ENCODE measurements around the gene ORC3.
A peak's percentile ranks its signal among the peaks of the same experiment; 100 is the strongest.
"Not testable (repeated sequence)": the region's sequence is repeated elsewhere in the genome, so short reads cannot be mapped to it uniquely, and the experiment has no call there.

ORC3 gene

GRCh38 chr6:87683890-87684289 lies 94.0 kb downstream of the ORC3 start:
- TF ChIP-seq POLR2A (IDR thresholded peaks at IDR 0.05; ENCODE audit: low read depth, low read length) (no peak), TAF1 (IDR thresholded peaks at IDR 0.05; ENCODE audit: borderline replicate concordance, low read depth, low read length) (no peak), POLR2AphosphoS5 (IDR thresholded peaks at IDR 0.05; ENCODE audit: low read depth, low read length) (no peak)
- FAIRE-seq (no peak), DNase-seq (ENCODE audit: insufficient read length) (no peak)

GRCh38 chr6:87684895-87685654 lies 95.1 kb downstream of the ORC3 start:
- TF ChIP-seq POLR2AphosphoS5 (IDR thresholded peaks at IDR 0.05; ENCODE audit: low read depth, low read length) (no peak), POLR2A (IDR thresholded peaks at IDR 0.05; ENCODE audit: low read depth, low read length) (no peak), TAF1 (IDR thresholded peaks at IDR 0.05; ENCODE audit: borderline replicate concordance, low read depth, low read length) (no peak)

GRCh38 chr6:87686636-87687205 lies 96.8 kb downstream of the ORC3 start:
- not testable (repeated sequence) for DNase-seq (ENCODE audit: insufficient read length); FAIRE-seq

More at GRCh38 chr6:87684895-87685654, 95.1 kb downstream of the ORC3 start:
- DNase-seq (ENCODE audit: insufficient read length) = no peak
- peak; percentile 63 for FAIRE-seq

GRCh38 chr6:87687296-87687695 lies 97.4 kb downstream of the ORC3 start:
- FAIRE-seq (no peak), DNase-seq (ENCODE audit: insufficient read length) (no peak)
- no peak for TF ChIP-seq POLR2A (IDR thresholded peaks at IDR 0.05; ENCODE audit: low read depth, low read length)
- no peak for TF ChIP-seq TAF1 (IDR thresholded peaks at IDR 0.05; ENCODE audit: borderline replicate concordance, low read depth, low read length)

GRCh38 chr6:87687893-87688292 lies 98.0 kb downstream of the ORC3 start:
- FAIRE-seq = not testable (repeated sequence)

GRCh38 chr6:87690441-87690840 lies 100.5 kb downstream of the ORC3 start:
- FAIRE-seq (no peak), DNase-seq (ENCODE audit: insufficient read length) (no peak)
- TF ChIP-seq POLR2AphosphoS5 (IDR thresholded peaks at IDR 0.05; ENCODE audit: low read depth, low read length) = no peak
- TF ChIP-seq POLR2A (IDR thresholded peaks at IDR 0.05; ENCODE audit: low read depth, low read length) = no peak
- TF ChIP-seq TAF1 (IDR thresholded peaks at IDR 0.05; ENCODE audit: borderline replicate concordance, low read depth, low read length) = no peak

More at GRCh38 chr6:87687893-87688292, 98.0 kb downstream of the ORC3 start:
- not testable (repeated sequence) for DNase-seq (ENCODE audit: insufficient read length)

GRCh38 chr6:87692086-87692485 lies 102.2 kb downstream of the ORC3 start:
- no peak for TF ChIP-seq POLR2AphosphoS5 (IDR thresholded peaks at IDR 0.05; ENCODE audit: low read depth, low read length)
- TF ChIP-seq TAF1 (IDR thresholded peaks at IDR 0.05; ENCODE audit: borderline replicate concordance, low read depth, low read length) = no peak
- TF ChIP-seq POLR2A (IDR thresholded peaks at IDR 0.05; ENCODE audit: low read depth, low read length) = no peak
- DNase-seq (ENCODE audit: insufficient read length) (no peak), FAIRE-seq (peak; percentile 36)

GRCh38 chr6:87696817-87697216 lies 106.9 kb downstream of the ORC3 start:
- not testable (repeated sequence) for FAIRE-seq; DNase-seq (ENCODE audit: insufficient read length)

- DNase-seq (ENCODE audit: insufficient read length) (no peak), FAIRE-seq (no peak)
- TF ChIP-seq TAF1 (IDR thresholded peaks at IDR 0.05; ENCODE audit: borderline replicate concordance, low read depth, low read length) (no peak), POLR2A (IDR thresholded peaks at IDR 0.05; ENCODE audit: low read depth, low read length) (0 out of 2 replicates have a peak, but pooled peaks have one; percentile 27), POLR2AphosphoS5 (IDR thresholded peaks at IDR 0.05; ENCODE audit: low read depth, low read length) (no peak)
Measured at GRCh38 chr6:87697581-87698546, 107.9 kb downstream of the ORC3 start.

GRCh38 chr6:87698547-87699006 lies 108.6 kb downstream of the ORC3 start:
- FAIRE-seq = peak; percentile 67
- no peak for DNase-seq (ENCODE audit: insufficient read length)
- TF ChIP-seq TAF1 (IDR thresholded peaks at IDR 0.05; ENCODE audit: borderline replicate concordance, low read depth, low read length) = no peak
- TF ChIP-seq POLR2AphosphoS5 (IDR thresholded peaks at IDR 0.05; ENCODE audit: low read depth, low read length) = no peak
- no peak for TF ChIP-seq POLR2A (IDR thresholded peaks at IDR 0.05; ENCODE audit: low read depth, low read length)

GRCh38 chr6:87699576-87699975 lies 109.6 kb downstream of the ORC3 start:
- no peak for DNase-seq (ENCODE audit: insufficient read length)
- FAIRE-seq = no peak
- TF ChIP-seq POLR2AphosphoS5 (IDR thresholded peaks at IDR 0.05; ENCODE audit: low read depth, low read length) (no peak), TAF1 (IDR thresholded peaks at IDR 0.05; ENCODE audit: borderline replicate concordance, low read depth, low read length) (no peak), POLR2A (IDR thresholded peaks at IDR 0.05; ENCODE audit: low read depth, low read length) (no peak)

Measured in GM12892 (cell line).